PC-9 (cell line): ENCODE measurements around the gene GPC2. TPM values are rescaled to one million over a fixed set of nuclear protein-coding genes. Genes with fewer than 3 reads are reported as not detected.
A peak's percentile ranks its signal among the peaks of the same experiment; 100 is the strongest.

Experiments used
- BruUV-seq: library from RNA; stranded (reverse); fragments of 400-500 nt; replicated peaks from 2 replicates; lab custom pipeline; 2021; lab: Mats Ljungman, UMichigan
- CTCF ChIA-PET: fragments of 300-600 bp; sonication (Branson Sonifier 250); formaldehyde crosslinking; loops from one replicate; lab custom pipeline; 2022; ENCODE audit warnings: antibody characterized with exemption; lab: Charles Lee
- POLR2A ChIA-PET: fragments of 300-600 bp; sonication (Branson Sonifier 250); formaldehyde crosslinking; loops from one replicate; lab custom pipeline; 2022; ENCODE audit warnings: antibody characterized with exemption; ENCODE audit not compliant: unreplicated experiment; lab: Charles Lee
- DNase-seq, 2 experiments: peaks; one replicate each; pipeline versions ENCODE4 v3.0.0 to v3.0.0-alpha.2; 2015 to 2022; ENCODE audit warnings: mixed read lengths in 1 of 2
- H2AFZ ChIP-seq: fragments of 200-600 bp; sonication (generic); 2 replicates; pipeline ENCODE4 v1.8.1; 2017; ENCODE audit warnings: antibody characterized with exemption
- H3F3A ChIP-seq: fragments of 200-600 bp; sonication (generic); 2 replicates; pipeline ENCODE4 v1.8.1; 2017; ENCODE audit warnings: antibody characterized with exemption, mild to moderate bottlenecking, low read depth; ENCODE audit not compliant: insufficient read depth
- H3K27ac ChIP-seq: fragments of 200-600 bp; sonication (generic); 2 replicates; pipeline ENCODE4 v1.6.1; 2016; ENCODE audit warnings: mixed run types
- H3K27me3 ChIP-seq: fragments of 200-600 bp; sonication (generic); 2 replicates; pipeline ENCODE4 v1.6.1; 2016; ENCODE audit warnings: low read depth, mixed run types; ENCODE audit not compliant: insufficient read depth
- H3K36me3 ChIP-seq: fragments of 200-600 bp; sonication (generic); 2 replicates; pipeline ENCODE4 v1.6.1; 2016; ENCODE audit warnings: low read depth, mixed run types
- H3K4me1 ChIP-seq: fragments of 200-600 bp; sonication (generic); replicated peaks from 2 replicates; pipeline ENCODE4 v1.6.1; 2016; ENCODE audit warnings: mixed run types; ENCODE audit not compliant: insufficient read depth
- H3K4me2 ChIP-seq: fragments of 200-600 bp; sonication (generic); 2 replicates; pipeline ENCODE4 v1.6.1; 2017; ENCODE audit warnings: mixed run types
- H3K4me3 ChIP-seq: fragments of 200-600 bp; sonication (generic); 2 replicates; pipeline ENCODE4 v1.6.1; 2016; ENCODE audit warnings: mixed run types
- H3K79me2 ChIP-seq: fragments of 200-600 bp; sonication (generic); 2 replicates; pipeline ENCODE4 v1.6.1; 2017; ENCODE audit warnings: low read depth, mixed run types
- H3K9me2 ChIP-seq: fragments of 200-600 bp; sonication (generic); 2 replicates; pipeline ENCODE4 v1.8.1; 2017; ENCODE audit warnings: mild to moderate bottlenecking; ENCODE audit not compliant: insufficient read depth
- H3K9me3 ChIP-seq: fragments of 200-600 bp; sonication (generic); 2 replicates; pipeline ENCODE4 v1.8.1; 2016; ENCODE audit warnings: low read depth; ENCODE audit not compliant: insufficient read depth
- H4K20me1 ChIP-seq: fragments of 200-600 bp; sonication (generic); 2 replicates; pipeline ENCODE4 v1.8.1; 2017; ENCODE audit not compliant: insufficient read depth
- EZH2 ChIP-seq: fragments of 200-600 bp; sonication (generic); IDR thresholded peaks from 2 replicates; pipeline ENCODE4 v1.8.0; 2017; ENCODE audit warnings: antibody characterized with exemption, low read depth
- intact Hi-C: fragments of 100-400 bp; cut with micrococcal nuclease; formaldehyde crosslinking; loops from one replicate; pipeline ENCODE4 v1.10.0; 2022; ENCODE audit not compliant: unreplicated experiment
- microRNA-seq: library from miRNA; unstranded; fragments of <30 nt; microRNA quantifications from one replicate; pipeline ENCODE4 v1.2.0, GENCODE V29; 2021; ENCODE audit warnings: borderline number of aligned reads, borderline replicate concordance
- total RNA-seq: library from RNA; stranded (reverse); gene quantifications from 2 replicates; pipeline ENCODE4 v1.2.3, GENCODE V29; 2021
- TF ChIP-seq, protein P1 (sequence below): fragments of 200-600 bp; sonication (generic); conservative IDR thresholded peaks from 2 replicates; pipeline ENCODE4 v1.6.1; 2017; ENCODE audit warnings: mixed run types, antibody characterized with exemption, mild to moderate bottlenecking, moderate library complexity

The GPC2 gene
- total RNA-seq, 1 experiment from 2014 or later: 4.5 TPM

DNA sequence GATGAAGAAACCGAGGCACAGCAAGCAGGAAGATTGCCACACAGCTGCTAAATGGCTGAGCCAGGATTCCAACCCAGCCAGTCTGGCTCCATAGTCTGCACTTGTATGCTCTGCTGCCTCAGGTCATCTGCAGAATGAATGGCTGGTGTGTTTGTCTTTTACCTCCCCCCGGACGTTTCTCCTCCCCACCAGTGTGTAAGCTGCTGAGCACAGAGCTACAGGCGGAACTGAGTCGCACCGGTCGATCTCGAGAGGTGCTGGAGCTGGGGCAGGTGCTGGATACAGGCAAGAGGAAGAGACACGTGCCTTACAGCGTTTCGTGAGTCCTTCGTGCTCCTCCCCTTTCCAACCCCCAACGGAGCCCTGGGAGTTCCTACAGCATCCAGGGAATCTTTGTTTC, 55.1 kb downstream of the GPC2 start:
- H4K20me1 ChIP-seq: no peaks in the 10 kb centered on the region
- H3K27me3 ChIP-seq: no peaks in the 10 kb centered on the region
- peaks cover 13% of the 10 kb centered on the region; the same call in 1 of the 2 replicates for H3K4me1 ChIP-seq
- no peak overlapping the region for H3K4me3 ChIP-seq
- H3F3A ChIP-seq: peaks cover 16% of the 10 kb centered on the region; the same call in 1 of the 2 replicates
- no peak overlapping the region for H2AFZ ChIP-seq
- intact Hi-C loops: no loop called here
- no peak for DNase-seq
- ChIA-PET POLR2A (no interaction called here), CTCF (no interaction called here)
- H3K79me2 ChIP-seq: peaks cover 8% of the 10 kb centered on the region; the same call in 1 of the 2 replicates
- no peaks in the 10 kb centered on the region for H3K9me2 ChIP-seq
- no TSS peak for BruUV-seq
- no peak overlapping the region for H3K27ac ChIP-seq
- H3K4me2 ChIP-seq: no peak overlapping the region
- no peaks in the 10 kb centered on the region for H3K36me3 ChIP-seq
- TF ChIP-seq EZH2: no peak
- TF ChIP-seq, protein P1, sequence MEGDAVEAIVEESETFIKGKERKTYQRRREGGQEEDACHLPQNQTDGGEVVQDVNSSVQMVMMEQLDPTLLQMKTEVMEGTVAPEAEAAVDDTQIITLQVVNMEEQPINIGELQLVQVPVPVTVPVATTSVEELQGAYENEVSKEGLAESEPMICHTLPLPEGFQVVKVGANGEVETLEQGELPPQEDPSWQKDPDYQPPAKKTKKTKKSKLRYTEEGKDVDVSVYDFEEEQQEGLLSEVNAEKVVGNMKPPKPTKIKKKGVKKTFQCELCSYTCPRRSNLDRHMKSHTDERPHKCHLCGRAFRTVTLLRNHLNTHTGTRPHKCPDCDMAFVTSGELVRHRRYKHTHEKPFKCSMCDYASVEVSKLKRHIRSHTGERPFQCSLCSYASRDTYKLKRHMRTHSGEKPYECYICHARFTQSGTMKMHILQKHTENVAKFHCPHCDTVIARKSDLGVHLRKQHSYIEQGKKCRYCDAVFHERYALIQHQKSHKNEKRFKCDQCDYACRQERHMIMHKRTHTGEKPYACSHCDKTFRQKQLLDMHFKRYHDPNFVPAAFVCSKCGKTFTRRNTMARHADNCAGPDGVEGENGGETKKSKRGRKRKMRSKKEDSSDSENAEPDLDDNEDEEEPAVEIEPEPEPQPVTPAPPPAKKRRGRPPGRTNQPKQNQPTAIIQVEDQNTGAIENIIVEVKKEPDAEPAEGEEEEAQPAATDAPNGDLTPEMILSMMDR: no peak
- H3K9me3 ChIP-seq: no peaks in the 10 kb centered on the region

DNA sequence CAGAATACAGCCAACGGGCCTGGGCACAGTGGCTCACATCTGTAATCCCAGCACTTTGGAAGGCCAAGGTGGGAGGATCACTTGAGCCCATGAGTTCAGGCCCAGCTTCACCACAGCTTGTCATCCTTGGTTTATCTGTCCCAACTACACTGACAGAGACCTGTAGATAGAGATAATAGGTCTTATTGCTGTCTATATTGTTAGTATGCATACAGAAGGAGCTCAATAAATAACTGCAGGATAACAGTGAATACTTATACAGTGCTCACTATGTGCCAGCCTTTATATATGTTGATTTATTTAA, 56.5 kb downstream of the GPC2 start:
- no peak for DNase-seq
- CTCF ChIA-PET: interaction anchor here (0.5 to 0.6 kb wide), 2 partner anchors 10 to 60 kb away, joined by 3 to 18 read pairs; no protein-coding TSS in a partner anchor
- H3K4me3 ChIP-seq: no peak overlapping the region
- no peaks in the 10 kb centered on the region for H3K9me3 ChIP-seq
- H3F3A ChIP-seq: peaks cover 13% of the 10 kb centered on the region; the same call in 1 of the 2 replicates
- no TSS peak for BruUV-seq
- no peak overlapping the region for H2AFZ ChIP-seq
- POLR2A ChIA-PET: no interaction called here
- no peaks in the 10 kb centered on the region for H3K9me2 ChIP-seq
- peaks cover under 1% of the 10 kb centered on the region; the same call in 1 of the 2 replicates for H3K79me2 ChIP-seq
- peaks cover 10% of the 10 kb centered on the region; the same call in 1 of the 2 replicates for H3K4me1 ChIP-seq
- no peak for TF ChIP-seq EZH2
- TF ChIP-seq, protein P1: no peak
- H3K27me3 ChIP-seq: no peaks in the 10 kb centered on the region
- H4K20me1 ChIP-seq: no peaks in the 10 kb centered on the region
- H3K27ac ChIP-seq: no peak overlapping the region
- no peaks in the 10 kb centered on the region for H3K36me3 ChIP-seq
- intact Hi-C loops: no loop called here
- H3K4me2 ChIP-seq: peak overlapping the region; percentile 87

DNA sequence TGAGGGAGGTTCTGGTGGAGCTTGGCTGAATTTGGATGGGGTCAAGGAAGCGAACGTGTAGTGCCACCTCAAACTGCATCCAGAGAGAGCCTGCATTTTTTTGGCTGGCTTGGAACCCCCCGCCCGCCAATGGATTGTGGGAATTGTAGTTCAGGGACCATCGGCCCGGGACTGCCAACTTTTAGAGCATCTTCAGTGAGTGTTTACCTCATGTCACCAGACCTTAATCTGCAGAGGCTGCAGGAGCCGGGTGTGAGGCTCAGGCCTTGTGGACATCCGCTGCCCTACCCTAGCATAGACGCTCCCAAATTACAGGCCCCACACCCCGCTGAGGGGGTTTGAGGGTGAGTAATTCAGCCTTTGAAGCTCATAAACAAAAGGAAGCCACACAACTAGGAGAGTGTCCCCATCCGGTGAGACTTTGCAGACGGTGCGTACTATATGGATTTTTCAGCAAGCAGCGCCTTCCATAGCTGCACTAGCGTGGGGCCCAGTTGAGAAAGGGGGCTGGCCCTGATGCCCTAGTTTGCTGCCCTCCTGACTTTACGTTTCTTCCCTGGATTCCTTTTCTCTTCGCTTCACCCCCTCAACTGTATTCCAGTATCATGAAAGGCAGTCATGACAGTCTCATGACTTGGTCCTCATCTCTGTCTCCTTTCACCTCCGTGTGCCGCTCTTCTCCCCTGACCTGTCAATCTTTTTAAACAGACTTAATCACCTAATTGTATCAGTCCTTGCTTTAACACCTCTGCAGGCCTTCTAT, 57.0 kb downstream of the GPC2 start:
- intact Hi-C loops: loop anchor here (1.0 kb wide), 1 partner anchor 19 kb away; the partner anchor contains the start of genes AP4M1 and MCM7
- Histone ChIP-seq H3K27me3 (no peaks in the 10 kb centered on the region), H3K79me2 (no peaks in the 10 kb centered on the region), H3K4me1 (peaks cover 5% of the 10 kb centered on the region; the same call in 1 of the 2 replicates), H2AFZ (peak overlapping the region; percentile 89), H3K9me2 (no peaks in the 10 kb centered on the region), H3F3A (peaks cover 7% of the 10 kb centered on the region; the same call in 1 of the 2 replicates), H3K9me3 (no peaks in the 10 kb centered on the region), H4K20me1 (no peaks in the 10 kb centered on the region), H3K4me2 (peak overlapping the region; percentile 87), H3K36me3 (no peaks in the 10 kb centered on the region), H3K4me3 (peak overlapping the region; percentile 76), H3K27ac (no peak overlapping the region)
- TF ChIP-seq, protein P1: no peak
- no peak for TF ChIP-seq EZH2
- BruUV-seq: TSS peak; percentile 62
- POLR2A ChIA-PET: interaction anchor here (0.6 kb wide), 1 partner anchor 25 kb away, joined by 3 read pairs; no protein-coding TSS in a partner anchor
- CTCF ChIA-PET: interaction anchor here (0.5 kb wide), 1 partner anchor 10 kb away, joined by 18 read pairs; no protein-coding TSS in a partner anchor
- peak in 1 of 2 experiments; percentile 53 for DNase-seq

Small RNA genes lying within 50 kb of the gene (microRNA-seq; reads per million reads assigned to microRNA genes)
- not detected for gene MIR4658

Other genes with a start within 250 kb of the GPC2 start
- gene GJC3, start 247.8 kb downstream of the GPC2 start, total RNA-seq: not detected in 2 replicates
- gene AZGP1, start 201.3 kb downstream of the GPC2 start, total RNA-seq: 0.70 TPM in 1 of 2 replicates, not detected in the other
- 69.4 and 70.3 TPM in 2 replicates for gene ZKSCAN1, start 161.8 kb downstream of the GPC2 start, total RNA-seq
- gene ZSCAN21, start 127.6 kb downstream of the GPC2 start, total RNA-seq: 8.9 and 9.7 TPM in 2 replicates
- gene ZNF3, start 95.7 kb downstream of the GPC2 start, total RNA-seq: 35.2 and 39.0 TPM in 2 replicates
- 120 and 145 TPM in 2 replicates for gene COPS6, start 88.4 kb downstream of the GPC2 start, total RNA-seq
- gene MCM7, start 76.0 kb downstream of the GPC2 start, total RNA-seq: 195 and 238 TPM in 2 replicates
- 18.1 and 26.2 TPM in 2 replicates for gene AP4M1, start 75.7 kb downstream of the GPC2 start, total RNA-seq
- 91.4 and 108 TPM in 2 replicates for gene TAF6, start 58.0 kb downstream of the GPC2 start, total RNA-seq
- gene CNPY4, start 57.7 kb downstream of the GPC2 start, total RNA-seq: 10.3 and 10.5 TPM in 2 replicates
- gene MBLAC1, start 50.4 kb downstream of the GPC2 start, total RNA-seq: 0.70 and 1.4 TPM in 2 replicates
- 160 and 285 TPM in 2 replicates for gene LAMTOR4, start 28.5 kb downstream of the GPC2 start, total RNA-seq
- gene TRAPPC14, start 18.7 kb downstream of the GPC2 start, total RNA-seq: 20.5 and 23.4 TPM in 2 replicates
- 1.4 and 2.7 TPM in 2 replicates for gene GAL3ST4, start 8.8 kb downstream of the GPC2 start, total RNA-seq
- 0.83 and 1.4 TPM in 2 replicates for gene STAG3, start 537 bp upstream of the GPC2 start, total RNA-seq
- 0.95 and 1.1 TPM in 2 replicates for gene PVRIG, start 42.6 kb upstream of the GPC2 start, total RNA-seq
- gene SPDYE3, start 130.3 kb upstream of the GPC2 start, total RNA-seq: not detected in 2 replicates
- 119 and 121 TPM in 2 replicates for gene PILRB, start 180.7 kb upstream of the GPC2 start, total RNA-seq
- 1.5 and 2.8 TPM in 2 replicates for gene PILRA, start 196.1 kb upstream of the GPC2 start, total RNA-seq